Fibroblast of the conjunctiva (primary cell): ENCODE data around the gene NAV2.

Experiments
- DNase-seq: peaks from one replicate; pipeline ENCODE4 v3.0.0-alpha.2; 2010; ENCODE audit warnings: low read depth

The NAV2 gene

DNA sequence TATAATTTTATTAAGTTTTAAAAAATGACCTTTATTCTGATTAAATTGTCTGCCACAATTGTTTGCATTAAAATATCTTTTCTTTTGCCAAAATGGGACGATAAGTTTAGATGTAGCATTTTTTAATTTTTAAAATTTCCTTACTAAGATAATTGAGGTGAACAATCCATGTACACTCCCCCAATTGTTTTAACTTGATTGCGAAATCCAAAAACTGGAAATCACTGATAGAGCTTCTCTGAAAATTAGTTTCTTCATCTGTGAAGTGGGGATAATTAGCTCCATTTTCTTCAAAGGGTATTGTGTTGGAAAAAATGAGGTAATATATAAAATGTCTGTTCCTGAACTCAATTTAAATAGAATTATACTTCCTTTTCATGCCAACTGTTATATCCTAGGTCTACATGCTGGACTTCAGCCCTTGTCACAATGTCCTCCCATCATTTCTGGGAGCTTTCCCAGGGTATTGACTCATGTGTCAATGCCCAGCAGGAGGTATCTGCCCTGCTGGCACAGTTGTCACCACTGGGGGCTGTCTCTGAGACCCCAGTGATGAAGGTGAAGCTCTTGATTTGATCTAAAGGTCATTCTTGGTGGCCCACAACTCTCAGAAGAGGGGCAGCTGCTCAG, 28.7 kb upstream of the NAV2 start:
- DNase-seq = no peak

- DNase-seq = no peak
Observed at GRCh38 chr11:19686234-19686633, 26.4 kb upstream of the NAV2 start.

GRCh38 chr11:19687392-19687791, 25.2 kb upstream of the NAV2 start:
- DNase-seq = no peak

GRCh38 chr11:19689281-19690000, 23.2 kb upstream of the NAV2 start:
- no peak for DNase-seq

GRCh38 chr11:19690885-19691284, 21.8 kb upstream of the NAV2 start:
- DNase-seq = no peak

DNA sequence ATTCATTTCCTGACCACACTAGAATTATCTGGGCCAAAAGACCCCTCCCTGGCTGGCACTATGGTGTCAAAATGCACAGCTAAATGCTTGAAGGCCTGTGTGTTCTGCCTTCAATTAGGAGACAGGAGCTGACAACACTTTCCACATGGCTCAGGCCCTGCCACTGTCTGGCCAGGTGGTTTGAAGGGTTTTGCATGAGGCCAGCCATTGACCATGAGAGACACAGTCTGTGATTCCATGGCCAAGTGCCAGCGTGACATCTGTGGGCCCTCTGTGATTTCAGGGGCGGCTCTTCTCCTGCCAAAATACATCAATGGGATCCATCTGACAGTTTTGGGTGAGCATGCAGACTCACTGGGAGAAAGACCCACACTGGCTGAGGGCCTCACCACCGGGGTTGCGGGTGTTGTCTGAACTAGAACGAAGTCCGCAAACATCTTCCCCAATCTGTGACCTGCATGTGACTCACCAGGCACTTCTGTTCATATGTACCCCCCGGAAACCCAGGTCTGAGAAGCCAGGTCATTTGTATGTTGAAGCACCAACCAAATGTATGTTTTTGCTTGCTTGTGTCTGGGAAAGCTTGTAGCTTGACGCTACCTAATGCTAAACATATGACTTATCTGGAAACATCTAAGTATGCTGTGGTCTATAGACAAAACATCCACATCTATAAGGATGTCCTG, 20.7 kb upstream of the NAV2 start:
- DNase-seq = no peak

GRCh38 chr11:19693146-19693545, 19.5 kb upstream of the NAV2 start:
- DNase-seq = no peak

GRCh38 chr11:19694796-19695345, 17.8 kb upstream of the NAV2 start:
- DNase-seq = no peak

DNA sequence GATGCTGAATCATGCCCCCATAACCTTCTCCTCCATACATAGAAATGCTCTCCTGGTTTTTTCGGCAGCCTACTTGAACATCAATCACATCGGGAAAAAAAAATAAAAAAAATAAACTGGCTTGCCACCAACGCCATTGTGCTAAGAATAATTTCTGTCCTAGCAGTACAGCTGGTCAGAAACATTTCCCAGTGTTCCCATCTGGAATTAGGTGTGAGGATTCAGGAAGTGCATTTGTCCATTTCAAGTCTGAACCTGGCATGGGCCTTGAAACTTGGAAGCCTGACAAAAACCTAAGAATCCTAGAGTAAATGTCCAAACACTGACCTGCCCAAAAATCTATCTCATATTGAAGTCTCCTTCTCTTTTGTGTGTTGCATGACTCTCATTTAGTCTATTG, 16.6 kb upstream of the NAV2 start:
- no peak for DNase-seq

DNA sequence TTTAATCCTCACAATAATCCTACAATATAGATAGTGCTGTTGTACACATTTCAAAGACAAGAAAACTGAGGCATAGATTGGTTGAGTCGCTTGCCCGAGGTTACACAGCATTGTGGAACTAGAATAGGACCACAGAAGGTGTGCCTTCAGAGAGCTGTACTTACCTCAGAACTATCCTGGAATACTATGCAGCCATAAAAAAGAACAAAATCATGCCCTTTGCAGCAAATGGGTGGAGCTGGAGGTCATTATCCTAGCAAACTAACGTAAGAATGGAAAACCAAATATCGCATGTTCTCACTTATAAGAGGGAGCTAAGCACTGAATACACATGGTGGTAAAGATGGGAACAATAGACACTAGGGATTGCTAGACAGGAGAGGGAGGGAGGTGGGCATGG, 15.7 kb upstream of the NAV2 start:
- DNase-seq = no peak

DNA sequence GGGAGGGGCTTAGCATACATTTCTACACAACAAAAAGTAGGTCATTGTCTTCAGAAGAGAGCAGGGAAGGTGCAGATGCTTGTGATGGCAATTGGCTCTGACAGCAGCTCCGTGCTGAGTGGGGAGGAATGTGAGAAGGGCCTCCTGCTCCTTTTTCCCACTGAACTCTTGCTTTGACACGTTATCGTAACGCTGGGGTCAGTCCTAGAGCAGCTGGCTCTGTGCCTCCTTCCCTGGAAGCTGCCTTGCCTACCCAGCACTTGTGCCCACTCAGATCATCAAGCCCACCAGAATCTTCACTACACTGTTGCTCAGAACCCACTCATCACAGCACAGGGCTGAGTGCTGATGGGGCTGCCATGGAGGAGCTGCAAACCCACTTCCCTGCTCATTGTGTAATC, 14.9 kb upstream of the NAV2 start:
- DNase-seq = no peak

- DNase-seq = no peak
Observed at GRCh38 chr11:19698493-19699292, 13.9 kb upstream of the NAV2 start.

GRCh38 chr11:19701421-19701820, 11.2 kb upstream of the NAV2 start:
- no peak for DNase-seq

DNA sequence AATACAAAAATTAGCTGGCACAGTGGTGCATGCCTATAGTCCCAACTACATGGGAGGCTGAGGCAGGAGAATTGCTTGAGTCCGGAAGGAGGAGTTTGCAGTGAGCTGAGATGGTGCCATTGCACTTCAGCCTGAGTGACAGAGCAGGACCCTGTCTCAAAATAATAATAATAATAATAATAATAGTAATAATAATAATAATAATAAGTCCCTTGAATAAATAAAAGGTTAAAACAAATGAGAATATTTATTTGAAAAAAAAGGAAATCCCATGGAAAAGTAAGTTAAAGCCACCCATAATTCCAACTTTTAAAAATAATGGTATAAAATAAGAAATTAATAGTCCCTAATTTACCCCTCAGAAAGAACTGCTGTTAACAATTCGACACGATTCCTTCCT, 10.0 kb upstream of the NAV2 start:
- DNase-seq = no peak

GRCh38 chr11:19703211-19703610, 9.4 kb upstream of the NAV2 start:
- DNase-seq = no peak

GRCh38 chr11:19704213-19704612, 8.4 kb upstream of the NAV2 start:
- DNase-seq = no peak

- no peak for DNase-seq
Observed at GRCh38 chr11:19705936-19706335, 6.7 kb upstream of the NAV2 start.

GRCh38 chr11:19711911-19712280, 741 bp upstream of the NAV2 start:
- DNase-seq = no peak

DNA sequence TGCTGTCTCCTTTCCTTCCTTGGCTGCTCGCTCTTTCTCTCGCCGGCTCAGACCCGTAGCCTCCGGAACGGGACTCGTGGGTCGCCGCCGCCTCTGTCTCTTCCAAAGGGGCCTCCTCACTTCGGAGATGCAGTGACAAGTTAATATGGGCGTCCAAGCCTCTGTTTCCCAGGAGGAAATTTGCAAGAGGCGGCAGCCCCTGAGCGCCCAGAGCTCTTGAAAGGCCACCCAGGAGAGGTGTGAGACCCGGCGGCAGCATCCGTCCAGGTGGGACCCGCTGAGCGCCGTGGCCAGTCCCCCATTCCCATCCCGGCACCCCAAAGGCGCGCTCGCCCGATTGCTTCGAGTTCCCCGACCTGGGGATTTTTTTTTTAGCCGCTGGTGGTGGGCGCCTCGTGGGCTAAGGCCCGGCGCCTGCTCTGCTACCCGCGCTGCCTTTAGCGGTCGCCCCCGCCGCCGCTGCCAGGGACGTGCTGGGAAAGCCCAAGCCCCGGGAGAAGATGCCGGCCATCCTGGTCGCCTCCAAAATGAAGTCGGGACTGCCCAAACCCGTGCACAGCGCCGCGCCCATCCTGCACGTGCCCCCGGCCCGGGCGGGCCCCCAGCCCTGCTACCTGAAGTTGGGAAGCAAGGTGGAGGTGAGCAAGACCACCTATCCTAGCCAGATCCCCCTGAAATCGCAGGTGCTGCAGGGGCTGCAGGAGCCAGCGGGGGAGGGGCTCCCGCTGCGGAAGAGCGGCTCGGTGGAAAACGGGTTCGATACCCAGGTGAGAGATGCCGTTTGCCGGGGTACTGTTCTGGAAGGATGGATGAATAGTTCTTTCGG, 772 bp downstream of the NAV2 start:
- DNase-seq = no peak

- no peak for DNase-seq
Observed at GRCh38 chr11:19714022-19714386, 1.4 kb downstream of the NAV2 start.
